SU-DHL-6 (cell line): ENCODE measurements around the gene CSPG4.
"Not testable (repeated sequence)": the region's sequence is repeated elsewhere in the genome, so short reads cannot be mapped to it uniquely, and the experiment has no call there.

Experiments used
- H2AFZ ChIP-seq: fragments of 200-600 bp; sonication (generic); 2 replicates; pipeline ENCODE4 v1.6.1; 2014; ENCODE audit warnings: low read depth, mild to moderate bottlenecking, moderate library complexity, mixed read lengths, antibody characterized with exemption, low read length; ENCODE audit not compliant: severe bottlenecking
- H3F3A ChIP-seq: fragments of 200-600 bp; shearing (Covaris generic); 2 replicates; pipeline ENCODE4 v1.6.0; 2016; ENCODE audit warnings: antibody characterized with exemption, mild to moderate bottlenecking; ENCODE audit not compliant: insufficient read depth
- H3K27ac ChIP-seq: fragments of 200-600 bp; sonication (generic); 2 replicates; pipeline ENCODE4 v1.5.1; 2016; ENCODE audit warnings: low read depth, mild to moderate bottlenecking, low read length, moderate library complexity, mixed read lengths
- H3K27me3 ChIP-seq: fragments of 200-600 bp; sonication (generic), shearing (Covaris generic); 2 replicates; pipeline ENCODE4 v1.6.0; 2014; ENCODE audit warnings: mild to moderate bottlenecking, low read length
- H3K36me3 ChIP-seq: fragments of 200-600 bp; sonication (generic); 2 replicates; pipeline ENCODE4 v1.6.1; 2014; ENCODE audit warnings: mild to moderate bottlenecking, low read length, mixed read lengths
- H3K4me2 ChIP-seq: fragments of 300-600, 200-600 bp; shearing (Covaris generic), sonication (generic); 2 replicates; pipeline ENCODE4 v1.6.0; 2014; ENCODE audit warnings: low read length, low read depth, mild to moderate bottlenecking; ENCODE audit not compliant: poor library complexity, severe bottlenecking
- H3K4me3 ChIP-seq: fragments of 200-600 bp; sonication (generic); 2 replicates; pipeline ENCODE4 v1.5.1; 2014; ENCODE audit warnings: antibody characterized with exemption, low read length, mild to moderate bottlenecking, mixed read lengths; ENCODE audit not compliant: insufficient read depth, poor library complexity, severe bottlenecking
- H3K79me2 ChIP-seq: fragments of 200-600 bp; sonication (generic); 2 replicates; pipeline ENCODE4 v1.6.1; 2014; ENCODE audit warnings: mild to moderate bottlenecking, low read length, moderate library complexity; ENCODE audit not compliant: insufficient read depth
- H3K9ac ChIP-seq: fragments of 200-600 bp; sonication (generic); 2 replicates; pipeline ENCODE4 v1.7.0; 2014; ENCODE audit warnings: mild to moderate bottlenecking, low read length
- H3K9me2 ChIP-seq: fragments of 200-600 bp; sonication (generic); replicated peaks from 2 replicates; pipeline ENCODE4 v1.6.1; 2014; ENCODE audit warnings: low read length; ENCODE audit not compliant: insufficient read depth
- H3K9me3 ChIP-seq: fragments of 200-600 bp; sonication (generic); 2 replicates; pipeline ENCODE4 v1.6.1; 2014; ENCODE audit warnings: low read length, mixed read lengths; ENCODE audit not compliant: insufficient read depth
- H4K20me1 ChIP-seq: fragments of 200-600 bp; sonication (generic); 2 replicates; pipeline ENCODE4 v1.6.1; 2014; ENCODE audit warnings: low read depth, mild to moderate bottlenecking, antibody characterized with exemption, low read length, moderate library complexity, mixed read lengths
- CTCF ChIP-seq: fragments of 200-600 bp; sonication (generic); IDR thresholded peaks from one replicate; pipeline ENCODE4 v1.5.1; 2017; ENCODE audit warnings: antibody characterized with exemption, mild to moderate bottlenecking, low read length, moderate library complexity; ENCODE audit not compliant: insufficient read depth, poor library complexity, severe bottlenecking
- EZH2phosphoT487 ChIP-seq: fragments of 200-600 bp; sonication (generic), shearing (Covaris generic); conservative IDR thresholded peaks from 2 replicates; pipeline ENCODE4 v1.6.1; 2018; ENCODE audit warnings: mild to moderate bottlenecking, antibody characterized with exemption, low read length, moderate library complexity, mixed read lengths

CSPG4 gene

DNA sequence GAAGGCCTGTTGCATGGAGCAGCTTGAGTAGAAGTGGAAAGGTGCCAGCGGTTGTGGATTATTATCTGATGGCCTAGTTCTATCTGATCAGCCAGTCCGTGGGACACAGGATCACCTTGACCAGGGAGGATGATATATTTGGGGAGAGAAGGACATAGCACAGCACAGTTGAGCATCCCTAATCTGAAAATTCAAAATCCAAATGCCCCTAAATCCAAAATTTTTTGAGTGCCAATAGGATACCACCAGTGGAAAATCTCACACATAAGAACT, 6.0 kb downstream of the CSPG4 start:
- Histone ChIP-seq H3F3A (no peaks in the 10 kb centered on the region), H3K9me3 (no peaks in the 10 kb centered on the region), H3K79me2 (no peaks in the 10 kb centered on the region), H3K27ac (no peak overlapping the region), H3K9ac (no peak overlapping the region), H4K20me1 (no peaks in the 10 kb centered on the region), H3K9me2 (no peaks in the 10 kb centered on the region), H3K4me2 (no peak overlapping the region), H3K36me3 (no peaks in the 10 kb centered on the region), H3K27me3 (no peaks in the 10 kb centered on the region), H3K4me3 (no peak overlapping the region), H2AFZ (no peak overlapping the region)
- TF ChIP-seq CTCF (no peak), EZH2phosphoT487 (no peak)

- TF ChIP-seq EZH2phosphoT487 (no peak), CTCF (no peak)
- Histone ChIP-seq H3K4me3 (no peak overlapping the region), H3K9me3 (no peaks in the 10 kb centered on the region), H3K9ac (no peak overlapping the region), H3K36me3 (no peaks in the 10 kb centered on the region), H4K20me1 (no peaks in the 10 kb centered on the region), H3K27me3 (no peaks in the 10 kb centered on the region), H2AFZ (no peak overlapping the region), H3K27ac (no peak overlapping the region), H3K4me2 (no peak overlapping the region), H3K79me2 (no peaks in the 10 kb centered on the region), H3F3A (no peaks in the 10 kb centered on the region), H3K9me2 (no peaks in the 10 kb centered on the region)
Measured at GRCh38 chr15:75705854-75706681, 6.6 kb downstream of the CSPG4 start.

DNA sequence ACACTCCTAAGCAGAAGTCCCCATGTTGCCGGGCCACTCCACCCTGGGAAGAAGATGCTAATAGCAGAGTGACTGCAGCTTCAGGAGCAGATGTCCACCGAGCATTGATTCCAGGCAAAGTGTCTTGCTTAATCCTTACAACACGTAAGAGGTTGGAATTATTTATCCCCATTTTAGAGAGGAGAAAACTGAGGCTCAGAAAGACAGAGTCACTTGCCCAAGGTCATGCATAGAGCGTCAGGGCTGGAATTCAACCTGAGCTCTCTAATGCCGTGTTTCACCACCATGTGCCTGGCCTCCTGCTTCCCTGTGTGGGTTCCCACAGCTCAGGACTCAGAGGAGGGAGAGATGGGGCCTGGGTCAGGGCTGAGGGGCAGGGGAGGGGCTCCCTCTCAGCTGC, 7.3 kb downstream of the CSPG4 start:
- H3K4me3 ChIP-seq, H3K36me3 ChIP-seq, H4K20me1 ChIP-seq, H3F3A ChIP-seq, H2AFZ ChIP-seq, H3K4me2 ChIP-seq, H3K27me3 ChIP-seq, H3K79me2 ChIP-seq, H3K9ac ChIP-seq, H3K27ac ChIP-seq, H3K9me2 ChIP-seq, H3K9me3 ChIP-seq: not testable (repeated sequence)

DNA sequence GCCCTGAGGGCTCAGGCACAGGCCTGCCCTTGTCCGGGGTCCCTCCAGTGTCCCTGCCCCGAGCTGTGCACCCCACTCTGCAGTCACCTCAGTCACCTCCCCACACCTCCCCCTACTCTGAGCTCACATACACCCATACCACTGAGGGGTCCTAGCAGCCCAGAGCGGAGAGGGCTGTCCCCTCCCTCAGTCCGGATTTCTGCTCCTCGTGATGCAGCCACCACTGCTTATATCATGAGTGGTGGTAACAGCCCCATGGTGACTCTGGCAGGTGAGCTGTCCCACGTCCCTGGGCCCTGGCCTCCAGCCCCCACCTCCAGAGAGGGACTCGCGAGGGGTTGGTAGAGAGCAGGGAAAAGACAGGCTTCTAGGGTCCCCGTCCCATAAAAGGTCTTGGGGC, 8.0 kb downstream of the CSPG4 start:
- Histone ChIP-seq H3K27ac (no peak overlapping the region), H3K9me2 (no peaks in the 10 kb centered on the region), H4K20me1 (no peaks in the 10 kb centered on the region), H3K9me3 (no peaks in the 10 kb centered on the region), H3K4me3 (no peak overlapping the region), H3K27me3 (no peaks in the 10 kb centered on the region), H3F3A (no peaks in the 10 kb centered on the region), H3K4me2 (no peak overlapping the region), H3K79me2 (no peaks in the 10 kb centered on the region), H2AFZ (no peak overlapping the region), H3K36me3 (no peaks in the 10 kb centered on the region), H3K9ac (no peak overlapping the region)
- TF ChIP-seq EZH2phosphoT487 = no peak
- no peak for TF ChIP-seq CTCF
